Medulla oblongata (tissue), 1 donor: ENCODE data around the gene LRIG1.

Experiments
- DNase-seq: peaks from one replicate; pipeline ENCODE4 v3.0.0-alpha.2; 2015; ENCODE audit errors: extremely low spot score

LRIG1 gene

GRCh38 chr3:66488492-66488891 lies 12.3 kb downstream of the LRIG1 start:
- DNase-seq, result no peak

DNA sequence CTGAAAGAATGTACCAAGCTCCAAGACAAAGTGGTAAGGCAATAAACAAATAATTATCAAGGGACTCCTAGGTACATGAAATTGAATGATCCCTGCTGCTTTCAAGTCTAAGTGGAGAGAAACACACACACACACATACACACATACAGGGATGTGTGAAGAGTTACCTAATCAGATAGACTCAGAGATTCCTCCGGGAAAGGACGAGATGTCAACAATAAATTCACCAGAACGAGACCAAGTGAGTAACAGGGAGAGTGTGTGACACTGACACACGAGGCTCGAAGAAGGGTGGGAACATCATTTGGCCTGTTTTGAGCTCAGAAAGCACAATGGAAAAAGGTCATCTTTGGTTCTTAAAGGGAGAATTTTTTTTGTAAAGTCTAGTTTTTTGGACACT lies 13.4 kb downstream of the LRIG1 start:
- DNase-seq, result no peak

DNA sequence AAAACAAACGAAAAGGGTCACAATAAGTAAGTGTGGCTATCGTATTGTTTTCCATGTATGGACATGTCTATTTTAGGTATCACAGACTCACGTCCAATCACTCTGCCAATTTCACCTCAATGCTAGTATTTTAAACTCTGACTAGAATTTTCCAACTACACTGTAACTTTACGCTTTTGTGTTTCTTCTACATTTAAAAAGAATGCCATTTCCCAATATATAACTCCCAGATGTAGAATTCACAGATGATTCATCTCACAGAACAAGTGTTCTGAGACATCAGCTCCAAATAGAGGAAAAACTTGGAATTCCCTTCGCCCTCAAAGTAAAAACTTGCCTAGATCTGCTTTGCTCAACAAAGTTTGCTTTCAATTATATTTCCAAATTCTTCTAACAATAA lies 14.2 kb downstream of the LRIG1 start:
- no peak for DNase-seq

DNA sequence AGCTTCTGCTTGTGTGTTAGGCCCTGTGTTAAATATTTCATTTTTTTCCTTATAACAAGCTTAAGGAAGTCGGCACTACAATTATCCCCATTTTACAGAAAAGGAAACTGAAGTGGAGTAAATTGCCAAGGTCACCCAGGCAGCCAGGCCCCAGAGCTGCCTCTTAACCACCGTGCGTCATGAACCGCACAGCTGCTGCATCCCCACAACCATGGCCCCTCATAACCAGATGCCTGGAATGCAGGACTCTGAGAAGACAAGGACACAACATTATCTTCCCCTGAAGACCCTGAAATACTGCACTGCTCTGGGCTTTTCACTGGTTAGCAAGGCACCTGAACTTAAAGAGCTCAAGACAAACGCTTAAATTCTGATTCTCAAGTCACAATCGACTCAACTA lies 14.6 kb downstream of the LRIG1 start:
- DNase-seq, result no peak

- no peak for DNase-seq
Measured at GRCh38 chr3:66485291-66485968, 15.4 kb downstream of the LRIG1 start.

GRCh38 chr3:66484106-66484844 lies 16.5 kb downstream of the LRIG1 start:
- peak; percentile 77 for DNase-seq

- peak; percentile 75 for DNase-seq
Measured at GRCh38 chr3:66483409-66483906, 17.4 kb downstream of the LRIG1 start.

GRCh38 chr3:66483006-66483405 lies 17.8 kb downstream of the LRIG1 start:
- DNase-seq, result peak; percentile 99

- peak; percentile 53 for DNase-seq
Measured at GRCh38 chr3:66482018-66482404, 18.8 kb downstream of the LRIG1 start.

DNA sequence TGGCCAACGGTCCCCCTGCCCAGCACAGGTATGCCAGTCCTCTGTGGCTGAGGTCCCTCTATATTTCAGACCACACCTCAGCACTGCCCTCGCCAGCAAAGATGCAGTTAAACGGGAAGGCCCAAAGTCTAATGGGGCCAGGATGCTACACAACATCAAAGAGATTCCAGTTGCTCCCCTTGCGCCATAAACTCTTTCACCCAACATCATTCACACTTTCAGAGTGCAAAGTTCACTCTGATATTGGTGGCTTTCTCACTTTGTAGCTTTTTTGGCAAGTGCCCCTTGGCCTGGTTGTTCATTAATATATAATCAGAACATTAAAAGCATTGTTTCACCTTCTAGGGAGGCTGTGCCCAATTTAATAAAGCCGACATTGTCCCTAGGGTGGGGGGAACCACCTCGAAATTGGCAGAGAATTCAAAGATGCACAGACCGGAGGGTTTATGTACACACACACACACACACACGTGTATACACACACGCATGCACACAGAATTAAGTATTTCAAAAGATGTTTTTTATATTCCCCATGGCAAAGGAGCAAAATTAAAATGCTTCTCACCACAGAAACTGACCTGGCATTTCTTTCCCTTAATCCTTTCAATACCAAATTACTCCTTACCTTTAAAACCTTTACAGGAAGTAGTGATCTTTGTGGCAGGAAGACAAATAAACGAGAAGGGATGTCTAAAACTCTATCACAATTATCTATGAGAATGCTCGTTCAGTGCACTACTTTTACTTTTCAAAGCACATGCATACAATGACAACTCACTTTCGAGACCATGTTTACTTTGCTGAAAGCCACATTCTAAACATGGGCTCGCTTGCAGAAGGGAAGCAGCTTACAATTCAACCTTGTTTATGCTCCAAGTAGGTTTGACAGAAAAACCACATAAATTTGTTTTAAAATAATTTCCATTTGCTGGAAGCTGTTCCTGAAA lies 19.5 kb downstream of the LRIG1 start:
- DNase-seq, result no peak

DNA sequence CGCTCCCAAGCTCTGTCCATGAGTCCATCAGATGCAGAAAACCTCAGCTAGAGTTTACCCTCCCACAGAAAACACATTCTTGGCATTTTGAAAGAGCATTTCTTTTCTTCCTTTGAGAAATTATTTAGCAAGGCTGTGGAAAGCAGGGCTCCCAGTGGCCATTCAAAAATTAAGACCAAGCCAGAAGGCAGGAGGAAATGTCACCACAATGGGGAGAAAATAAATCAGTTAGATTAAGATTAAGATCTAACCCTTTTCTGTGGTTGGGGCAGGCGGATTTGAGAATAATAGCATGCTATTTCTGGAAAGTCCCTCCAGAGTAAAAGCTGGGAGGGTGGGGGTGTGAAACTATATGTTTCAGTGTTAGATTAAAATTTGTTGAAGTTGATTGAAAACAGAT lies 20.2 kb downstream of the LRIG1 start:
- no peak for DNase-seq

GRCh38 chr3:66479532-66479947 lies 21.3 kb downstream of the LRIG1 start:
- no peak for DNase-seq

- DNase-seq, result no peak
Measured at GRCh38 chr3:66478960-66479359, 21.9 kb downstream of the LRIG1 start.

GRCh38 chr3:66477856-66478255 lies 23.0 kb downstream of the LRIG1 start:
- DNase-seq, result no peak

GRCh38 chr3:66476852-66477381 lies 23.9 kb downstream of the LRIG1 start:
- DNase-seq, result no peak

DNA sequence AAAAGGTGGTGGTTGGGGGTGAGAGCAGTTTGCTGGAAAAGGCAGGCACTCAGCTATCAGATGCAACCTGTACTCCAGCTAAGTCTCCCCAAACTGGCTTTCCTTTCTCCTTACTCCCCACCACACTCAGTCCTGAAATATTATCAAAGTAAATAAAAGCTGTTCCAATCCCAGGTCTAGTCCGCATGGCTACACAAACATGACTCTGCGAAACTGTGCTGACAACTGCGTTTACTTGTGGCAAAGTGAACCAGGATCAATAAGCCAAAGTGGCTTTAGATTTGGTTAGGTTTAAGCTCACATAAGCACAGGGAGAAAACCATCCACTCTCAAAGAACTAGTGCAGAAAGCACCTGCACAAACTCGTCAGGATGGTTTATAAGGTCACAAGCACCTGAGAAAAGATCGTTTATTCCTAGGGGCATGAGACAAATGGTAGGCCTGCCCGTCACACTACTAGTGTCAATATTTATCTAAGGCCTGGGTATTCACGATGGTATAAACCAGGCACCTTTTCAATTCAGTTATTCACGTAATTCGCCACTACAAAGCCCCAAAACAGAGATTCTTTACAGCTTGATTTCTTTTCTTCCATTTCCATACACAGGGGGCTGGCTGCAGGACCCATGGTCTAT lies 25.3 kb downstream of the LRIG1 start:
- DNase-seq, result no peak

DNA sequence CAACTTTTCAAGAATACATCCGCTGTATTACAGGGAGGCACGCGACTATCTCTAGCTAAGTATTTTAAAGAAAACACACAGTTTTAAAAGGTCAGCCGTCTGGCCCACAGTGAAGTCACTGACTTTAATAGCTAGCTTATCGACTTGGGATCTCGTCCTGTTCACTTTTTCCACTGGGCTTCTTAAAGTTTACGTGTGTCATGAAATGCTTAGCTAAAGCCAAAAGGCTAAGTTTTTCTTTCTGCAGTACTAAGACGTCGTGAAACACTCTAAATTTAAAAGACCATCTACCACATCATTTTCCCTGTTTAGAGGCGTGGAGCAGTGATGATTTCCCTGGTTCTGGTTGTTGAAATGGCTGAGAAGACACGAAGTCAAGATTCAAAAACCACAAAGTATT lies 27.1 kb downstream of the LRIG1 start:
- DNase-seq, result no peak

DNA sequence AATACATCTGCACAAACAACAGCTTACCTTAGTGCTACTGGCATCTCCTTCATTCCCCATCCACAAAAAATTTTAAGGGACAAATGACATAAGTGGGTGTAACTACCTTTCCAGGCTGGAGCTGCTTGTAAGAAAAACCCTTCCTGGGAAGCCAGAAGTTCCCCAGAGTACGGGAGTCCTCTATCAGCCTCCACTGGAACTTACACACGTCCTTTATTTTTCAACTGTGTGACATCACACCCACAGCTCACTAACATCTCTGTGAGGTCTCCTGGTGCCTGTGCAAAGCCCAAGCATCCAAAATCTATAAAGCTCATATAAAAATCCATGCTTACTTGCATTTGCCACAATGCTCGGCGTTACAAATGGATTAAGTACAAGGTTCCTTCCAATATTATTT lies 27.6 kb downstream of the LRIG1 start:
- DNase-seq, result no peak

GRCh38 chr3:66472313-66473134 lies 28.3 kb downstream of the LRIG1 start:
- no peak for DNase-seq

GRCh38 chr3:66470956-66471686 lies 29.7 kb downstream of the LRIG1 start:
- no peak for DNase-seq
